Activated CD4-positive, CD25-positive, alpha-beta regulatory T cell treated with anti-CD3 and anti-CD28 coated beads, Interleukin-2, amount 50 U/mL, for 72 hours (primary cell): Measurements from ENCODE around the gene MPC1.
A peak's percentile ranks its signal among the peaks of the same experiment; 100 is the strongest.
"Not testable (repeated sequence)": the region's sequence is repeated elsewhere in the genome, so short reads cannot be mapped to it uniquely, and the experiment has no call there.

Experiments used
- DNase-seq: peaks from one replicate; pipeline ENCODE4 v3.0.0; 2021

Gene MPC1

GRCh38 chr6:166405386-166405785 lies 22.6 kb upstream of the MPC1 start:
- DNase-seq, result no peak

- DNase-seq, result no peak
Observed at GRCh38 chr6:166402582-166403277, 20.0 kb upstream of the MPC1 start.

GRCh38 chr6:166400649-166401250 lies 18.0 kb upstream of the MPC1 start:
- peak; percentile 44 for DNase-seq

GRCh38 chr6:166400181-166400580 lies 17.4 kb upstream of the MPC1 start:
- no peak for DNase-seq

- no peak for DNase-seq
Observed at GRCh38 chr6:166398348-166398747, 15.6 kb upstream of the MPC1 start.

GRCh38 chr6:166397849-166398248 lies 15.1 kb upstream of the MPC1 start:
- no peak for DNase-seq

- no peak for DNase-seq
Observed at GRCh38 chr6:166395778-166396177, 13.0 kb upstream of the MPC1 start.

GRCh38 chr6:166395351-166395750 lies 12.6 kb upstream of the MPC1 start:
- DNase-seq, result no peak

- DNase-seq, result no peak
Observed at GRCh38 chr6:166394036-166394892, 11.5 kb upstream of the MPC1 start.

- no peak for DNase-seq
Observed at GRCh38 chr6:166393535-166393823, 10.7 kb upstream of the MPC1 start.

- DNase-seq, result not testable (repeated sequence)
Observed at GRCh38 chr6:166392755-166393534, 10.2 kb upstream of the MPC1 start.

- no peak for DNase-seq
Observed at GRCh38 chr6:166389119-166389518, 6.4 kb upstream of the MPC1 start.

GRCh38 chr6:166388290-166389004 lies 5.7 kb upstream of the MPC1 start:
- no peak for DNase-seq

GRCh38 chr6:166387642-166388289 lies 5.0 kb upstream of the MPC1 start:
- no peak for DNase-seq

GRCh38 chr6:166387098-166387497 lies 4.4 kb upstream of the MPC1 start:
- DNase-seq, result not testable (repeated sequence)

- DNase-seq, result no peak
Observed at GRCh38 chr6:166386111-166386510, 3.4 kb upstream of the MPC1 start.

- DNase-seq, result not testable (repeated sequence)
Observed at GRCh38 chr6:166383802-166384363, 1.1 kb upstream of the MPC1 start.

GRCh38 chr6:166382500-166382932 lies 224 bp downstream of the MPC1 start:
- DNase-seq, result no peak

- DNase-seq, result peak; percentile 83
Observed at GRCh38 chr6:166381733-166382499, 824 bp downstream of the MPC1 start.

- no peak for DNase-seq
Observed at GRCh38 chr6:166381381-166381732, 1.4 kb downstream of the MPC1 start.

- no peak for DNase-seq
Observed at GRCh38 chr6:166379800-166380199, 2.9 kb downstream of the MPC1 start.
